ENCODE data around the gene CRYBG2. TPM values are rescaled to one million over a fixed set of nuclear protein-coding genes. Genes with fewer than 3 reads are reported as not detected.

CRYBG2 gene
- total and polyA plus RNA-seq, 2 of the 13 experiments (the other 11 are each of a cell fraction or from before 2014, with no cell fraction given), result 1.3 to 2.9 TPM

DNA sequence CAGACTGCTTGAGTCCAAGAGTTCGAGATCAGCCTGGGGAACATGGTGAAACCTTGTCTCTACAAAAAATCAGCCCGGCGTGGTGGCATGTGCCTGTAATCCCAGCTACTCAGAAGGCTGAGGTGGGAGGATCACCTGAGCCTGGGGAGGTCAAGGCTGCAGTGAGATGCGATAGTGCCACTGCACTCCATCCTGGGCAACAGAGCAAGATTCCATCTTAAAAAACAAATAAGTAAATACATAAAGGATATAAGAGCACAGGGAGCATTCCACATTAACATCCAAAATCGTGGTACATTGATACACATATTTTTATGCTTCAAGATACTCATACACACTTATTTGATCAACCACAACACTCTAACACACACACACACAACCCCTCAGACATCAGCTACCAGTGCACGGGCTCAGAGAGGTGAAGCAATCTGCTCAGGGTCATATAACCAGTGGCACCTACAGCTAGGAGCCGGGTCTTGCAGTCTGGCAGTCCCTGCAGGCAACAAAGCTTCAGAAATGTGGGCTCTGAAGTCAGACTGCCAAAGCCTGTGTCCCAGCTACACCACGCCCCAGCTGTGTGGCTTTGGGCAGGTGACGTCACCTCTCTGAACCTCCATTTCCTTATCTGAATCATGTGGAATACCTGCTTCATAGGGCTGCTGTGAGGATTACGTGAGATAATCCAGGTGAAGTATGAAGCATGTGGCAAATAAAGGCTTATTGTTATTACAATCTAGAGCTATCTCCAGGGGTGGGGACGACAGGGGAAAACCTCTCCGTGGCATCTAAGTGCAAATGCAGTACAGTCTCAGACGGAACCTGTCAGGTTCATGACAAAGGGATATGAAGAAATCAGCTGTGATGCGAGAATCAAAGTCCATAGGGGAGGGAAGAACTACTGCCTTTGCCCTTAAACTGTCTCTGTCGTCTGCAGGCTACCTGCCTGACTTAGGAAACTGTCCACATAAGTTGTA is 4.8 kb upstream of the CRYBG2 start (continued):
- TF ChIP-seq, protein P1, sequence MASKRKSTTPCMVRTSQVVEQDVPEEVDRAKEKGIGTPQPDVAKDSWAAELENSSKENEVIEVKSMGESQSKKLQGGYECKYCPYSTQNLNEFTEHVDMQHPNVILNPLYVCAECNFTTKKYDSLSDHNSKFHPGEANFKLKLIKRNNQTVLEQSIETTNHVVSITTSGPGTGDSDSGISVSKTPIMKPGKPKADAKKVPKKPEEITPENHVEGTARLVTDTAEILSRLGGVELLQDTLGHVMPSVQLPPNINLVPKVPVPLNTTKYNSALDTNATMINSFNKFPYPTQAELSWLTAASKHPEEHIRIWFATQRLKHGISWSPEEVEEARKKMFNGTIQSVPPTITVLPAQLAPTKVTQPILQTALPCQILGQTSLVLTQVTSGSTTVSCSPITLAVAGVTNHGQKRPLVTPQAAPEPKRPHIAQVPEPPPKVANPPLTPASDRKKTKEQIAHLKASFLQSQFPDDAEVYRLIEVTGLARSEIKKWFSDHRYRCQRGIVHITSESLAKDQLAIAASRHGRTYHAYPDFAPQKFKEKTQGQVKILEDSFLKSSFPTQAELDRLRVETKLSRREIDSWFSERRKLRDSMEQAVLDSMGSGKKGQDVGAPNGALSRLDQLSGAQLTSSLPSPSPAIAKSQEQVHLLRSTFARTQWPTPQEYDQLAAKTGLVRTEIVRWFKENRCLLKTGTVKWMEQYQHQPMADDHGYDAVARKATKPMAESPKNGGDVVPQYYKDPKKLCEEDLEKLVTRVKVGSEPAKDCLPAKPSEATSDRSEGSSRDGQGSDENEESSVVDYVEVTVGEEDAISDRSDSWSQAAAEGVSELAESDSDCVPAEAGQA (IDR thresholded peaks at IDR 0.05; ENCODE audit: low read depth), result peak; percentile 63; the same call in 1 of the 2 replicates
- TF ChIP-seq, protein P1 (CRISPR knock-in tag; IDR thresholded peaks at IDR 0.05; ENCODE audit: borderline replicate concordance), result no peak
- TF ChIP-seq, protein P2, sequence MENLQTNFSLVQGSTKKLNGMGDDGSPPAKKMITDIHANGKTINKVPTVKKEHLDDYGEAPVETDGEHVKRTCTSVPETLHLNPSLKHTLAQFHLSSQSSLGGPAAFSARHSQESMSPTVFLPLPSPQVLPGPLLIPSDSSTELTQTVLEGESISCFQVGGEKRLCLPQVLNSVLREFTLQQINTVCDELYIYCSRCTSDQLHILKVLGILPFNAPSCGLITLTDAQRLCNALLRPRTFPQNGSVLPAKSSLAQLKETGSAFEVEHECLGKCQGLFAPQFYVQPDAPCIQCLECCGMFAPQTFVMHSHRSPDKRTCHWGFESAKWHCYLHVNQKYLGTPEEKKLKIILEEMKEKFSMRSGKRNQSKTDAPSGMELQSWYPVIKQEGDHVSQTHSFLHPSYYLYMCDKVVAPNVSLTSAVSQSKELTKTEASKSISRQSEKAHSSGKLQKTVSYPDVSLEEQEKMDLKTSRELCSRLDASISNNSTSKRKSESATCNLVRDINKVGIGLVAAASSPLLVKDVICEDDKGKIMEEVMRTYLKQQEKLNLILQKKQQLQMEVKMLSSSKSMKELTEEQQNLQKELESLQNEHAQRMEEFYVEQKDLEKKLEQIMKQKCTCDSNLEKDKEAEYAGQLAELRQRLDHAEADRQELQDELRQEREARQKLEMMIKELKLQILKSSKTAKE (CRISPR knock-in tag; IDR thresholded peaks at IDR 0.05; ENCODE audit: borderline replicate concordance), result no peak
- no peak for TF ChIP-seq ZNF782 (CRISPR knock-in tag; IDR thresholded peaks at IDR 0.05; ENCODE audit: borderline replicate concordance)
- TF ChIP-seq NR3C1 (CRISPR knock-in tag; IDR thresholded peaks at IDR 0.05), result no peak
- TF ChIP-seq, protein P3, sequence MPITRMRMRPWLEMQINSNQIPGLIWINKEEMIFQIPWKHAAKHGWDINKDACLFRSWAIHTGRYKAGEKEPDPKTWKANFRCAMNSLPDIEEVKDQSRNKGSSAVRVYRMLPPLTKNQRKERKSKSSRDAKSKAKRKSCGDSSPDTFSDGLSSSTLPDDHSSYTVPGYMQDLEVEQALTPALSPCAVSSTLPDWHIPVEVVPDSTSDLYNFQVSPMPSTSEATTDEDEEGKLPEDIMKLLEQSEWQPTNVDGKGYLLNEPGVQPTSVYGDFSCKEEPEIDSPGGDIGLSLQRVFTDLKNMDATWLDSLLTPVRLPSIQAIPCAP (CRISPR knock-in tag; IDR thresholded peaks at IDR 0.05; ENCODE audit: low read depth), result no peak
- no peak for TF ChIP-seq RBM22 (optimal IDR thresholded peaks at IDR 0.05; ENCODE audit: low read length)
- no peak for TF ChIP-seq CC2D1A (CRISPR knock-in tag; IDR thresholded peaks at IDR 0.05)
- no peak for TF ChIP-seq ZNF7 (CRISPR knock-in tag; IDR thresholded peaks at IDR 0.05)
- TF ChIP-seq POGZ (CRISPR knock-in tag; IDR thresholded peaks at IDR 0.05), result no peak
- no peak for TF ChIP-seq DNMT1 (CRISPR knock-in tag; IDR thresholded peaks at IDR 0.05)
- 0 out of 2 replicates have a peak, but pooled peaks have one; percentile 13 for TF ChIP-seq ZNF777 (CRISPR knock-in tag; IDR thresholded peaks at IDR 0.05)
- TF ChIP-seq ZFYVE20 (CRISPR knock-in tag; IDR thresholded peaks at IDR 0.05; ENCODE audit: borderline replicate concordance, low read depth), result no peak
- 0 out of 2 replicates have a peak, but pooled peaks have one; percentile 28 for TF ChIP-seq GABPB1 (CRISPR knock-in tag; IDR thresholded peaks at IDR 0.05)
- peak; percentile 70 for TF ChIP-seq ASH2L (IDR thresholded peaks at IDR 0.05; ENCODE audit: insufficient read length, low read depth, low read length)
- TF ChIP-seq KLF6 (CRISPR knock-in tag; IDR thresholded peaks at IDR 0.05), result no peak
- TF ChIP-seq, protein P4, sequence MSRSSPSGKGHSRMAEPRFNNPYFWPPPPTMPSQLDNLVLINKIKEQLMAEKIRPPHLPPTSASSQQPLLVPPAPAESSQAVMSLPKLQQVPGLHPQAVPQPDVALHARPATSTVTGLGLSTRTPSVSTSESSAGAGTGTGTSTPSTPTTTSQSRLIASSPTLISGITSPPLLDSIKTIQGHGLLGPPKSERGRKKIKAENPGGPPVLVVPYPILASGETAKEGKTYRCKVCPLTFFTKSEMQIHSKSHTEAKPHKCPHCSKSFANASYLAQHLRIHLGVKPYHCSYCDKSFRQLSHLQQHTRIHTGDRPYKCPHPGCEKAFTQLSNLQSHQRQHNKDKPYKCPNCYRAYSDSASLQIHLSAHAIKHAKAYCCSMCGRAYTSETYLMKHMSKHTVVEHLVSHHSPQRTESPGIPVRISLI (CRISPR knock-in tag; IDR thresholded peaks at IDR 0.05; ENCODE audit: borderline replicate concordance), result no peak
- TF ChIP-seq CEBPB (IDR thresholded peaks at IDR 0.05; ENCODE audit: borderline replicate concordance, low read depth, low read length), result peak; percentile 95
- peak; percentile 72; the same call in 1 of the 2 replicates for TF ChIP-seq SRF (IDR thresholded peaks at IDR 0.05; ENCODE audit: low read depth, low read length)
